ENCODE data around the gene DNER. TPM values are rescaled to one million over a fixed set of nuclear protein-coding genes. Genes with fewer than 3 reads are reported as not detected.

Gene DNER
- total and polyA plus RNA-seq, 2 of the 4 experiments (the other 2 are of a cell fraction) = under 0.01 to 0.14 TPM

- POLR2A ChIA-PET (ENCODE audit: unreplicated experiment) = no interaction called here
- BruUV-seq (replicated peaks) = no TSS peak
- WGBS, 2 experiments (ENCODE audit: extremely low coverage in 2 of 2, insufficient read length in 1 of 2) = no CpG with 5 or more reads among the region's 5 CpGs
- H3K4ac ChIP-seq (ENCODE audit: low read depth, low read length) = no peak overlapping the region
- H3K14ac ChIP-seq (replicated peaks; ENCODE audit: low read depth, low read length) = no peak overlapping the region
- dilution Hi-C loops (cut with HindIII; ENCODE audit: low sequenced_read_pairs, unreplicated experiment) = no loop called here
- H2AFZ ChIP-seq (replicated peaks; ENCODE audit: low read length, poor library complexity) = no peak overlapping the region
- TF ChIP-seq CEBPB (IDR thresholded peaks at IDR 0.05; ENCODE audit: low read depth, low read length) (no peak), NFE2L2 (IDR thresholded peaks at IDR 0.05; ENCODE audit: low read depth, low read length) (no peak), MXI1 (IDR thresholded peaks at IDR 0.05; ENCODE audit: borderline replicate concordance, low read depth, low read length) (no peak), CTCF (conservative IDR thresholded peaks at IDR 0.05; ENCODE audit: low read depth, low read length) (no peak), POLR2A (IDR thresholded peaks at IDR 0.05; ENCODE audit: low read depth, low read length) (no peak), RAD21 (IDR thresholded peaks at IDR 0.05; ENCODE audit: low read length) (no peak), MAZ (IDR thresholded peaks at IDR 0.05; ENCODE audit: borderline replicate concordance, low read depth, low read length) (no peak), MAFK (IDR thresholded peaks at IDR 0.05; ENCODE audit: low read depth, low read length) (no peak), FOS (IDR thresholded peaks at IDR 0.05; ENCODE audit: low read depth, low read length) (no peak), RCOR1 (IDR thresholded peaks at IDR 0.05; ENCODE audit: insufficient replicate concordance, low read length) (no peak), BHLHE40 (IDR thresholded peaks at IDR 0.05; ENCODE audit: low read depth, low read length) (no peak), CHD1 (IDR thresholded peaks at IDR 0.05; ENCODE audit: low read depth, low read length) (no peak), RFX5 (IDR thresholded peaks at IDR 0.05; ENCODE audit: low read depth, low read length) (no peak), SMC3 (IDR thresholded peaks at IDR 0.05; ENCODE audit: low read depth, low read length) (no peak)
- TF ChIP-seq, protein P1, sequence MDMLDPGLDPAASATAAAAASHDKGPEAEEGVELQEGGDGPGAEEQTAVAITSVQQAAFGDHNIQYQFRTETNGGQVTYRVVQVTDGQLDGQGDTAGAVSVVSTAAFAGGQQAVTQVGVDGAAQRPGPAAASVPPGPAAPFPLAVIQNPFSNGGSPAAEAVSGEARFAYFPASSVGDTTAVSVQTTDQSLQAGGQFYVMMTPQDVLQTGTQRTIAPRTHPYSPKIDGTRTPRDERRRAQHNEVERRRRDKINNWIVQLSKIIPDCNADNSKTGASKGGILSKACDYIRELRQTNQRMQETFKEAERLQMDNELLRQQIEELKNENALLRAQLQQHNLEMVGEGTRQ (IDR thresholded peaks at IDR 0.05; ENCODE audit: low read depth, low read length) = no peak
- TF ChIP-seq, protein P2, sequence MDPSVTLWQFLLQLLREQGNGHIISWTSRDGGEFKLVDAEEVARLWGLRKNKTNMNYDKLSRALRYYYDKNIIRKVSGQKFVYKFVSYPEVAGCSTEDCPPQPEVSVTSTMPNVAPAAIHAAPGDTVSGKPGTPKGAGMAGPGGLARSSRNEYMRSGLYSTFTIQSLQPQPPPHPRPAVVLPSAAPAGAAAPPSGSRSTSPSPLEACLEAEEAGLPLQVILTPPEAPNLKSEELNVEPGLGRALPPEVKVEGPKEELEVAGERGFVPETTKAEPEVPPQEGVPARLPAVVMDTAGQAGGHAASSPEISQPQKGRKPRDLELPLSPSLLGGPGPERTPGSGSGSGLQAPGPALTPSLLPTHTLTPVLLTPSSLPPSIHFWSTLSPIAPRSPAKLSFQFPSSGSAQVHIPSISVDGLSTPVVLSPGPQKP (IDR thresholded peaks at IDR 0.05; ENCODE audit: borderline replicate concordance, low read depth, low read length) = no peak
- no peak for DNase-seq
- H2BK20ac ChIP-seq (ENCODE audit: low read depth, low read length) = no peak overlapping the region
- H3K23ac ChIP-seq (ENCODE audit: low read depth, low read length) = no peak overlapping the region
- H2BK120ac ChIP-seq (ENCODE audit: low read depth, low read length) = no peak overlapping the region
- H3K4me2 ChIP-seq (ENCODE audit: low read depth, low read length) = no peak overlapping the region
- no peaks in the 10 kb centered on the region for H3K79me1 ChIP-seq (ENCODE audit: low read depth in 1 of 2, low read length in 2 of 2)
- no peak overlapping the region for H3K4me3 ChIP-seq (ENCODE audit: insufficient read depth, low read depth, low read length)
- CTCF ChIA-PET = no interaction called here
- H3K18ac ChIP-seq (ENCODE audit: low read depth, low read length) = no peak overlapping the region
- H2BK5ac ChIP-seq (ENCODE audit: low read depth, low read length, poor library complexity, severe bottlenecking) = no peak overlapping the region
- no peak overlapping the region for H3K27ac ChIP-seq (ENCODE audit: insufficient read depth, low read length)
- no peak overlapping the region for H4K8ac ChIP-seq (ENCODE audit: low read depth in 2 of 2, low read length in 2 of 2)
- in situ Hi-C loops (cut with MboI; ENCODE audit: low sequenced_read_pairs) = no loop called here
- intact Hi-C loops (cut with micrococcal nuclease) = no loop called here
- H3K56ac ChIP-seq (ENCODE audit: extremely low read depth, insufficient read depth, low read length) = no peak overlapping the region
- no peak overlapping the region for H2AK9ac ChIP-seq (replicated peaks; ENCODE audit: low read depth, low read length, poor library complexity)
- ATAC-seq (ENCODE audit: low read depth) = no peak
- H4K20me1 ChIP-seq (ENCODE audit: insufficient read depth, low read length) = no peaks in the 10 kb centered on the region
- no peaks in the 10 kb centered on the region for H3K4me1 ChIP-seq (ENCODE audit: control insufficient read depth, insufficient read depth, low read length)
- no peak overlapping the region for H2AK5ac ChIP-seq (ENCODE audit: low read depth, low read length)
- no peak overlapping the region for H3K9ac ChIP-seq (ENCODE audit: low read depth, low read length)
- H4K91ac ChIP-seq (ENCODE audit: insufficient read depth, low read depth, low read length) = no peak overlapping the region
- no peak overlapping the region for H4K5ac ChIP-seq (ENCODE audit: low read depth, low read length)
- no peaks in the 10 kb centered on the region for H3K36me3 ChIP-seq (ENCODE audit: control insufficient read depth, insufficient read depth, low read length)
- H3K27me3 ChIP-seq (ENCODE audit: control insufficient read depth, insufficient read depth, low read length) = no peaks in the 10 kb centered on the region
- H3K9me1 ChIP-seq (ENCODE audit: insufficient read depth, low read length) = no peaks in the 10 kb centered on the region
- H2BK15ac ChIP-seq (ENCODE audit: low read depth, low read length) = no peak overlapping the region
- H3K9me3 ChIP-seq (ENCODE audit: control insufficient read depth, insufficient read depth, low read length) = no peaks in the 10 kb centered on the region
Measured at GRCh38 chr2:229380101-229380625, 334.2 kb downstream of the DNER start.

Data from IMR-90 (cell line).